Spinal cord (tissue), 10 donors: Measurements from ENCODE around the gene POLD3. TPM values are rescaled to one million over a fixed set of nuclear protein-coding genes. Genes with fewer than 3 reads are reported as not detected.

ENCODE experiments used
- DNase-seq, 6 donors: peaks; one replicate each; pipeline versions ENCODE4 v3.0.0 to v3.0.0-alpha.2; 2013 to 2015; ENCODE audit warnings: low spot score in 6 of 6, low read depth in 4 of 6
- H3K27ac ChIP-seq: one replicate; pipeline ENCODE4 v1.5.1; 2013; ENCODE audit warnings: low read depth, low read length, control low read depth
- H3K27me3 ChIP-seq: one replicate; pipeline ENCODE4 v1.6.1; 2013; ENCODE audit warnings: low read length; ENCODE audit not compliant: control insufficient read depth, insufficient read depth
- H3K36me3 ChIP-seq: one replicate; pipeline ENCODE4 v1.6.1; 2013; ENCODE audit warnings: low read length; ENCODE audit not compliant: control insufficient read depth, insufficient read depth
- H3K4me1 ChIP-seq: one replicate; pipeline ENCODE4 v1.6.1; 2013; ENCODE audit warnings: low read length; ENCODE audit not compliant: control insufficient read depth, insufficient read depth
- H3K4me3 ChIP-seq: one replicate; pipeline ENCODE4 v1.5.1; 2013; ENCODE audit warnings: low read depth, low read length, control low read depth
- H3K9me3 ChIP-seq: one replicate; pipeline ENCODE4 v1.6.1; 2013; ENCODE audit warnings: low read length; ENCODE audit not compliant: control insufficient read depth, insufficient read depth
- WGBS: methylation state at CpG from one replicate; pipeline ENCODE4 v1.1.5; 2013; ENCODE audit warnings: missing lambda C conversion rate; ENCODE audit not compliant: insufficient coverage; 5-methylcytosine and 5-hydroxymethylcytosine counted together
- polyA plus RNA-seq, 2 donors: library from polyadenylated mRNA; unstranded; fragments of 120-200 nt; gene quantifications; one replicate each; pipeline ENCODE4 v1.2.1, GENCODE V29; 2013; ENCODE audit not compliant: insufficient read length in 2 of 2
- total RNA-seq, 2 donors: library from RNA; depleted of rRNA in 1 of 2; stranded (reverse); fragments of 120-200 nt in 1 of 2; fragments of >200 nt in 1 of 2; gene quantifications; one replicate each; pipeline versions ENCODE4 v1.2.3 to v1.2.4, GENCODE V29; 2013 to 2014
- donor health status: healthy.

The POLD3 gene
- total and polyA plus RNA-seq, 4 donors, result 15.5 to 17.7 (median 16.3) TPM

- no peaks in the 10 kb centered on the region for H3K36me3 ChIP-seq
- H3K27me3 ChIP-seq, result no peaks in the 10 kb centered on the region
- H3K4me1 ChIP-seq, result peaks cover 10% of the 10 kb centered on the region
- no peak overlapping the region for H3K4me3 ChIP-seq
- peak in 2 of 6 donors; percentile 2 to 74 for DNase-seq
- H3K27ac ChIP-seq, result no peak overlapping the region
- H3K9me3 ChIP-seq, result no peaks in the 10 kb centered on the region
- 70% methylated on average over 1 of the region's 3 CpGs for WGBS
Observed at GRCh38 chr11:74675761-74676160, 83.4 kb downstream of the POLD3 start.

- Histone ChIP-seq H3K27ac (no peak overlapping the region), H3K4me3 (no peak overlapping the region), H3K27me3 (no peaks in the 10 kb centered on the region), H3K9me3 (no peaks in the 10 kb centered on the region), H3K36me3 (no peaks in the 10 kb centered on the region), H3K4me1 (peaks cover 18% of the 10 kb centered on the region)
- DNase-seq, result no peak
- 83% methylated on average over 4 of the region's 5 CpGs for WGBS
Observed at GRCh38 chr11:74676596-74676995, 84.2 kb downstream of the POLD3 start.

- H3K27ac ChIP-seq, result no peak overlapping the region
- H3K4me1 ChIP-seq, result peaks cover 23% of the 10 kb centered on the region
- no peak overlapping the region for H3K4me3 ChIP-seq
- WGBS, result 79% methylated on average over 5 of the region's 6 CpGs
- H3K36me3 ChIP-seq, result no peaks in the 10 kb centered on the region
- no peaks in the 10 kb centered on the region for H3K9me3 ChIP-seq
- DNase-seq, result no peak
- no peaks in the 10 kb centered on the region for H3K27me3 ChIP-seq
Observed at GRCh38 chr11:74677131-74677530, 84.7 kb downstream of the POLD3 start.

- WGBS, result 97% methylated on average over 4 of the region's 5 CpGs
- Histone ChIP-seq H3K9me3 (no peaks in the 10 kb centered on the region), H3K4me3 (no peak overlapping the region), H3K27me3 (no peaks in the 10 kb centered on the region), H3K36me3 (no peaks in the 10 kb centered on the region), H3K4me1 (peaks cover 24% of the 10 kb centered on the region), H3K27ac (no peak overlapping the region)
- no peak for DNase-seq
Observed at GRCh38 chr11:74678041-74678440, 85.7 kb downstream of the POLD3 start.

- no peak overlapping the region for H3K27ac ChIP-seq
- H3K4me3 ChIP-seq, result no peak overlapping the region
- no peak for DNase-seq
- H3K4me1 ChIP-seq, result peaks cover 26% of the 10 kb centered on the region
- H3K9me3 ChIP-seq, result no peaks in the 10 kb centered on the region
- 78% methylated on average over 7 of the region's 13 CpGs for WGBS
- no peaks in the 10 kb centered on the region for H3K27me3 ChIP-seq
- H3K36me3 ChIP-seq, result no peaks in the 10 kb centered on the region
Observed at GRCh38 chr11:74678591-74679512, 86.5 kb downstream of the POLD3 start.

GRCh38 chr11:74679513-74679865, 87.1 kb downstream of the POLD3 start:
- Histone ChIP-seq H3K4me3 (no peak overlapping the region), H3K9me3 (no peaks in the 10 kb centered on the region), H3K27ac (no peak overlapping the region), H3K36me3 (no peaks in the 10 kb centered on the region), H3K4me1 (peaks cover 31% of the 10 kb centered on the region), H3K27me3 (no peaks in the 10 kb centered on the region)
- DNase-seq, result no peak
- WGBS, result 49% methylated on average over 3 of the region's 3 CpGs

GRCh38 chr11:74680035-74680671, 87.8 kb downstream of the POLD3 start:
- no peak overlapping the region for H3K27ac ChIP-seq
- WGBS, result 88% methylated on average over 5 of the region's 9 CpGs
- H3K27me3 ChIP-seq, result no peaks in the 10 kb centered on the region
- DNase-seq, result no peak
- no peak overlapping the region for H3K4me3 ChIP-seq
- H3K4me1 ChIP-seq, result peaks cover 31% of the 10 kb centered on the region
- H3K36me3 ChIP-seq, result no peaks in the 10 kb centered on the region
- H3K9me3 ChIP-seq, result no peaks in the 10 kb centered on the region

GRCh38 chr11:74680703-74681531, 88.5 kb downstream of the POLD3 start:
- WGBS, result 92% methylated on average over 18 of the region's 18 CpGs
- DNase-seq, result no peak
- Histone ChIP-seq H3K27ac (no peak overlapping the region), H3K4me1 (peaks cover 31% of the 10 kb centered on the region), H3K4me3 (no peak overlapping the region), H3K27me3 (no peaks in the 10 kb centered on the region), H3K36me3 (no peaks in the 10 kb centered on the region), H3K9me3 (no peaks in the 10 kb centered on the region)
